Heart left ventricle (tissue), 13 donors: ENCODE results near the gene CSF1.

Experiments used
- POLR2A ChIP-seq, 2 donors: fragments of 450-650 bp; IDR thresholded peaks; one replicate each; pipeline ENCODE4 v1.6.1; 2017; ENCODE audit warnings: antibody characterized with exemption in 2 of 2, mild to moderate bottlenecking in 2 of 2, moderate library complexity in 2 of 2
- TF ChIP-seq, protein P1 (sequence below), 12 donors: fragments of 200-600 bp; sonication (generic) in 4 of 12; IDR thresholded peaks; one replicate each; pipeline versions ENCODE4 v1.5.0 to v1.8.0; 2018 to 2022; ENCODE audit warnings: antibody characterized with exemption in 12 of 12, mild to moderate bottlenecking in 5 of 12
- donor health status: ischemic (EF 13 %, LVEDD 7.1; RV severe dilation, severe dysfunction).
- donor health status: DM: no; HTN: yes; CAD: no.
- donor health status: DM: no; HTN: no; CAD: no.
- donor health status: ischemic (EF 25% LVEDD 6.9; RV normal size, moderate dysfunction).
- donor health status: ischemic (EF 25% LVEDD 5.7; RV mildly dilated, moderate dysfunction).
- donor health status: ischemic (EF 35%, LVEDD 5.7; RV mildly dilated, moderate dysfunction).
- donor health status: nonischemic (EF 11% LVEDD 7.7; RV severe dilation, severe dysfunction).
- donor health status: DM: yes; HTN: yes; CAD: no.
- donor health status: PGD.
- donor health status: ischemic (EF 29% LVEDD 5.4; RV normal size, mild dysfunction).
- donor health status: nonischemic (EF 23%, LVEDD 6.1; RV moderate dilation, normal function).

DNA sequence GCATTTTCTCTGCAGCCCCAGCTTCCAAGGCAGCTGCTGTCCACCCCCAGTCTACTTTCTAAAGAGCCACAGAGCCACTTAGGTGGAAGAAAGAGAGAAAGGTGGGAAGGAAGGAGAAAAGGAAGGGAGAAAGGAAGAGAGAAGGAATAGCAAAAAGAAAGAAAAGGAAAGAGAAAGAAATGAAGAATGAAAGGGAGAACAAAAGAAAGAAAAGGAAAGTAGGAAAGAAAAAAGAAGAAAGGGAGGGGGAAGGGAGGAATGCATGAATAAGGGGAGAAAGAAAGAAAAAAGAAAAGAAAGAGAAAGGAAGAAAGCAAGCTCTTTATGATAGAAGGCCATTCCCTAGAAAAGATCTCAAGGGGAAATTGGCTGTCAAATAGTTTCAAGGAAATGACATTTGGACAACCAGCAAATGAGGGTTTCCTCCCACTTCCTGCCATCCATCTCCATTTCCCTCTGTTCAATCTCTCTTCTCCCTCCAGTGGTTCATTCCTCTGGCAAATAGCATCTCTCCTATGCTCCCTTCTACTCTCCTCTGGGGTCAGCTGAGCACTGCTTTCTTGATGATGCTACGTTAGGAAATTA, 3.4 kb upstream of the CSF1 start:
- TF ChIP-seq, protein P1, sequence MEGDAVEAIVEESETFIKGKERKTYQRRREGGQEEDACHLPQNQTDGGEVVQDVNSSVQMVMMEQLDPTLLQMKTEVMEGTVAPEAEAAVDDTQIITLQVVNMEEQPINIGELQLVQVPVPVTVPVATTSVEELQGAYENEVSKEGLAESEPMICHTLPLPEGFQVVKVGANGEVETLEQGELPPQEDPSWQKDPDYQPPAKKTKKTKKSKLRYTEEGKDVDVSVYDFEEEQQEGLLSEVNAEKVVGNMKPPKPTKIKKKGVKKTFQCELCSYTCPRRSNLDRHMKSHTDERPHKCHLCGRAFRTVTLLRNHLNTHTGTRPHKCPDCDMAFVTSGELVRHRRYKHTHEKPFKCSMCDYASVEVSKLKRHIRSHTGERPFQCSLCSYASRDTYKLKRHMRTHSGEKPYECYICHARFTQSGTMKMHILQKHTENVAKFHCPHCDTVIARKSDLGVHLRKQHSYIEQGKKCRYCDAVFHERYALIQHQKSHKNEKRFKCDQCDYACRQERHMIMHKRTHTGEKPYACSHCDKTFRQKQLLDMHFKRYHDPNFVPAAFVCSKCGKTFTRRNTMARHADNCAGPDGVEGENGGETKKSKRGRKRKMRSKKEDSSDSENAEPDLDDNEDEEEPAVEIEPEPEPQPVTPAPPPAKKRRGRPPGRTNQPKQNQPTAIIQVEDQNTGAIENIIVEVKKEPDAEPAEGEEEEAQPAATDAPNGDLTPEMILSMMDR (IDR thresholded peaks at IDR 0.05) = no peak
- no peak for TF ChIP-seq POLR2A (IDR thresholded peaks at IDR 0.05)
